GM18873 (cell line): ENCODE results near the gene TMEM131.
"Not testable (repeated sequence)": the region's sequence is repeated elsewhere in the genome, so short reads cannot be mapped to it uniquely, and the experiment has no call there.

ENCODE experiments used
- ATAC-seq: cut with Tn5 transposase; IDR thresholded peaks from one replicate; pipeline ENCODE4 v1.9.1; 2021; ENCODE audit warnings: mild to moderate bottlenecking, moderate library complexity, moderate number of reproducible peaks; ENCODE audit not compliant: unreplicated experiment, low FRiP score

TMEM131 gene

DNA sequence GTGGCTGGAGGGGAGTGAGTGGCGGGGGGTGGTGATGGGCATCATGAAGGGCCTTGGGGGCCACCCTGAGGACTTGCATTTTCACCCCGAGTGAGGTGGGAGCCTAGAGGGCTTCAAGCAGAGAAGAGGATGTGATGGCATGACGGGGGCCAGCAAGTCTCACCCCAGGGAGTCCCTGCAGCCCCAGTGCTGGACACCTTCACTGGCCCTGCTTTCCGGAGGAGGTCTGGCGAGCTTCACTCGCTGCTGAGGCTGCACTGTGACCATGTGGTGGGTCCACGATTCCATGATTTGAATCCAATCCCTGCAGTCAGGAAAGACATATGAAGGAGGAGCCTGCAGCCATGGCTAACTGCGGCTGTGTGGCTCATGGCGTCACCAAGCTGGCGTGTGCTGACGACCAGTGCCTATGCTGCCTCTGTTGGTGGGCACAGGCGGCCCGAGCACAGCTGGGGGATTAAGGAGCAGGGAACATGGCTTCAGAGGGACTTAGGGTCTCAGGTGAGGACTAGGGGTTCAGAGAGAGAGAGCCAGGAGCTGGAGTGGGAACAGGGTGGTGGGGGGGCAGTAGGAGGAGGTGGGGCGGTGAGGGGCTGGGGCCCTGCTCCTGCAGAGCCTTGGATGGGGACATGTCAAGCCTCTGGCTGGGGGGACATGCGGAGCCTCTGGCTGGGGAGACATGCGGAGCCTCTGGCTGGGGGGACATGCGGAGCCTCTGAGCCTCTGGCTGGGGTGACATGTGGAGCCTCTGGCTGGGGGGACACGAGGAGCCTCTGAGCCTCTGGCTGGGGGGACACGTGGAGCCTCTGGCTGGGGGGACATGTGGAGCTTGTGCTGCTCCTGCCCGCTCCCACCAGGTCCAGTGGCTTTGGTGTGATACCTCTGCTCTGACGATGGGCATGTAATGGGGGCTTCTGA is 278.8 kb downstream of the TMEM131 start:
- ATAC-seq = no peak

DNA sequence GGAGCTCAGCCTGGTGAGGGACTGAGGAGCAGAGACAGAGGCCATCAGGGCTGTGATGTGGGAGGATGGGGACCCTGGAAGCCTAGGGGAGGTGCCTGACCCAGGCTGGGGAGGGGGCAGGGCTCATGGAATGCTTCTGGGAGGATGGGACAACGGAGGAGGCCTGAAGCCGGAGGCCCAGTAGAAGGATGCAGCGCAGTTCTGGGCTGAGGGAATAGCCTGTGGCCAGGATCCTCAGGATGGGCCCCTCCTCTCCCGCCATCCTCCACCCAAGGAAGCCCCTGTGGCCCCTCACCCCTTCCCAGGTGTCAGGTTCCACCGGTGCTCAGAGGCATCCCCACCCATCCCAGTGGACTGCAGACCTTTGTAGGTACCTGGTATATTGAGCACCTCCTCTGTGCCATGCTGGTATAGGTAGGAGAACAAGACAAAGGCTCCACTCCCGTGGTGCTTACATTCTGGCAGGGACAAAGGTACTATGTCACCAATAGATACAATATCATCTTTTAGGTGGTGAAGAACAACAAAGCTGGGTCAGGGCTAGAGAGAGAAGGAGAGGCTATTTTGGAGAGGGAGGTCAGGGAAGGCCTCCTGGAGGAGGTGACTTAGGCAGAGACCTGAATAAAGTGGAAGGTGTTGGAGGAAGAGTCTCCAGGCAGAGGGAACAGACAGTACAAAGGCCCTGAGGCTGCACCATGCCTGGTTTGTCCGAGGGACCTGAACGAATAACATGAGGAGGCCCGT is 279.6 kb downstream of the TMEM131 start:
- no peak for ATAC-seq

DNA sequence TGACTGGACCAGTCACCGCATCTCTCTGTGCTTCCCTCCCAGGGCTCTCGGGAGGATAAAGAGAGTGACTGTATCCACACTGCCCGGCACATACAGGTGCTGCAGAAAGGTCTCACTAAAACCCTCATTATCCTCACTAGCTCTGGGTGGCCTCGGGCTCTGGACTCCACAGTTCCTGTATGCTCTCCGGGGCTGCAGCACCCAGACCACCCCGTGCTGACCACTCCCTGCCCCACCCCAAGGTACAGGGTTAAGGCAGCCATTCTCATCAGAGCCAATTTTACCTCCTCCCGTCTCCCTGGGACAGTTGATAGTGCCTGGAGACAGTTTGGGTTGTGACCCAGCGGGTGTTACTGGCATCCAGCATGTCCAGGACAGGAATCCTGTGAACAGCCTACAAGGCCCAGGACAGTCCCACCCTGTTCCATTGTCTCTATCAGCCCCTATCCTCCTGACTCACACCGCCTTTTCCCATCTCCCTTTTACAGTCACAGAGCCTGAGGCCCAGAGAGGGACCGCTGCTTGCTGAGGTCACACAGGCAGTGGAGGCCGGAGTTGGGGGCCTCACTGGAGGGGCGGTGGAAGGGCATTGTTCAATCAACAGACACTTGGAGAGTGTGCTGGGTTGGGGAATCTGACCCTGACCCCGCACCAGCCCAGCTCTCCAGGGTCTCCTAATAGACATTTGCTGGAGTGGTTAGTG is 280.6 kb downstream of the TMEM131 start:
- ATAC-seq = no peak

DNA sequence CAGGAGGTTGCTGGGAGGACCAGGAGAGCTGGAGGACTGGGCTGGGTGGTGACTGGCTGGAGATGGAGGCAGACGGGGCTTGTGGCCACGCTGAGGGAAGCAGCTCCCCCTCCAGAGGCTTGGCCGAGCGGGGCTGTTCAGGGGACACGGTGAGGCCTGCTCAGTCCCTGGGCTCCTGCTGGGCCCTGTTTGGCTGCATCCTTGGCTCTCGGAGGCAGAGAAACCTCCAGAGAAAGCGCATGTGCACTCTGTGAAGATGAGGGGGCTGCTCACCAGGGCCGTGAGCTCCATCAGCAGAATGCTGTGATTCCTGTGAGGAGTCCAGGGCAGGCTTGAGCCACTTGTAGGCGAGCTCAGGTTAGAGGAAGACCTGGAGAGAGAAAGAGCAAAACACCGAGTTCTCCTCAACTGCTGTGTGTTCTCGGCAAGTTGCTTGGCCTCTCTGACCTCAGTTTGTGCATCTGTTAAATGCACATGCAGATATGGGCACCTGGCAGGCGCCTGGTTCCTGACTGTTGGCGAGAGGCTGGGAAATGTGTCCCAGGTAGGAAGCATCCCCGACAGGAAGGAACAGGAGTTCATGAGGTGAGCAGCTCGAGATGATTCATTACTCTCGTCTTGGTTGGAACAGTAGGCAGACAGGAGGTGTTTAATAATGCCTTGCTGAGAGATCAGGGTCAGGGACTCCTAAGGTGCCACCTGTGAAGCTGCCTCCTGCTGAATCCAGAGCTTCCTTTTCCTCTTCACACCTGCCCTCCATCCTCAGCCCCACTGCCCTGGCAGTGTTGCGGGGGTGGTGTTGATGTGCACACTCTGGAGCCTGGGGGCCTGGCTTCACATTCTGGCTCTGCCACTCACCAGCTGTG is 281.4 kb downstream of the TMEM131 start:
- no peak for ATAC-seq

DNA sequence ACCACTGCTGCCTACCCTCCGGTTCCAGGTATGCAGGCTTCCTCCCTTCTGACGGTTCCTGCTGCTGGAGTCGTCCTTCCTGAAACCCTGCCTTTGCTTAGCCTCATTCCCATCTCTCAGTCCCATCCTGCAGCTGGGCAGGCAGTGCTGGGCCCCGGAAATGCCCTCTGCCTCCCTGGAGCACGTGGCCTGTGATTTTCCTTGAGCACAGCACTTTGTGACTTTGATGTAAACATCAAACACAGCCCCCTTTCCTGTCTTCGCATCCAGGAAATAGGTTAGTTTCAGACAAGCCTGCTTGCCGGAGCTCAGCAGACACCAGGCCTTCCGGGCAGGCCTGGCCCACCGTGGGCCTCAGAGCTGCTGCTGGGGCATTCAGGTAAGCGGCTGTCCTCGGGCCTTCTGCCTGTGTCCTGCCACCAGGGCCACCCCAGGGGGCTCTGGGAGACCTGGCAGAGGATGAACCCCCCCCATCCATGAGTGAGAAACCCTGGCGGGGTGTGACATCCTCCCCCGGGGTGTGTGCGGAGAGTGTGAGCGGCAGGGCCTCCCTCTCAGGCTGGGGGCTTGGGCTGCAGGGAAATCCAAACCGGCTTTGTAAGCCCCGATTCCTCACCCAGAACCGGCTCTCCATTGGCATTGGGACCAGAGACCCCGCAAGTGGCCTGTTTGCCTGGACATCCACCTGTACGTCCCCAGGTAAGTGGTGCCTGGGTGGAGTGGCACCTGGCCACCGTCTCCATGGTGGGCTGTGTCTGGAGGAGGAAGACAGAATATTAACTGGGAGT is 282.3 kb downstream of the TMEM131 start, which contains the start of gene ZAP70:
Gene ZAP70 (plus strand): TSS at position 281 of the 788 bp plus-strand sequence. CDS start 10,461 bp downstream, outside the sequence.
- no peak for ATAC-seq

DNA sequence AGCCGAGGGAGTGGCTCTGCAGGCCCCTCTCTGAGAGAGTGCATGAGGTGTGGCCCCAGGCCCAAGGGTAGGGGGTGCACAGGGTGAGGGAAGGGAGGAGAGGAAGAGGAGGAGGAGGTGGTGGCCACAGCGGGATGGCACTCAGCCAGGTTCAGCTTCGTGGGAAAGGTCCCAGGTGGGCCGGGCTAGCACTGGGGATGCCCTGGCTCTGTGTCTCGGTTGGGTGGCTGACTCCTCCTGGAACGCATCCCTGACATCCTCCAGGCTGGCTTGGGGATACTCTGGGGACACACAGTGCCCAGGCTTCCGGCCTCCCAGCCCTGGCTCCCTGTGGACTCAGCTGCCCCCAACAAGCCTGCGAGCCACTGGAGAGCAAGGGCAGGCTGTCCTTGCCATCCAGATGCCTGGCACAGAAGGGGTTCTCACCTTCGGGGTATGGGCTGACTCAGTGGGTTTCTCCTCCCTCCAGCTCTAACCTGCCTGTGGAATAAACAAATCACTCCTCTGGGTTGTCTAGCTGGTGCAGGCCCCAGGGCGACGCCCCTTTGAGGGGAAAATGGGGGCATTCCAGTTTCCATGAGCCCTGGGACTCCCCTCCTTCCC is 283.0 kb downstream of the TMEM131 start:
- ATAC-seq = no peak

DNA sequence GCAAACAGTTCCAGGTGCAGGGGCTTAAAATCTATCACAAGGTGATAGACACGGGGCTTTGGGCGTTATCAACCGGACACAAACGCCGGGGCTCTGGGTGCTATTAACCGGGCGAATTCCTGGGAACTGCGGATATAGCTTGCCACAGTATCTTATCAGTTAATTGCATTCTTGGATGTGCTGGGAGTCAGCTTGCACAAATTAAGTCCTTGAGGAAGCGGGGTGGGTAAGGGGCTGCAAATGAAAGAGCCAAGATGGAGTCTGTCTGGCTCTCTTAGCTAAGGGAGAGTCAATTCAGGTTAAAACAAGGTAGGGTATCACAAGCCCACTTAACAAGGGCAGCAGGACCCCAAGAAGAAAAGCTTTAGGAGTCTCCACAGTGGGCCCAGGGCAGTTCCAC is 283.6 kb downstream of the TMEM131 start:
- not testable (repeated sequence) for ATAC-seq

DNA sequence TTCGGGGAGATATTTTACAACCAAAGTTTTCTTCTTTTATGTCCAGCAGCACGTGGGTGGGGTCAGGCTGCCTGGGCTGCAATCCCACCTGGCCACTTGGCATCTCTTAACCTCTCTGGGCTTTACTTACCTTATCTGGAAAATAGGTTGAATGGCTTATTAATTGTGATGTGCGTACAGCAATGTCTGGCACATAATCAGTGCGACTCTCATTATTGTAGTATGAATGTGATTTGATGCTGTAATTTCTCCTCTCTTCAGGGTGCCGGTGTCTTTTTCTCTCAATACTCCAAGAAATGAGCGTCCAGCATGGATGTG is 284.4 kb downstream of the TMEM131 start:
- no peak for ATAC-seq

DNA sequence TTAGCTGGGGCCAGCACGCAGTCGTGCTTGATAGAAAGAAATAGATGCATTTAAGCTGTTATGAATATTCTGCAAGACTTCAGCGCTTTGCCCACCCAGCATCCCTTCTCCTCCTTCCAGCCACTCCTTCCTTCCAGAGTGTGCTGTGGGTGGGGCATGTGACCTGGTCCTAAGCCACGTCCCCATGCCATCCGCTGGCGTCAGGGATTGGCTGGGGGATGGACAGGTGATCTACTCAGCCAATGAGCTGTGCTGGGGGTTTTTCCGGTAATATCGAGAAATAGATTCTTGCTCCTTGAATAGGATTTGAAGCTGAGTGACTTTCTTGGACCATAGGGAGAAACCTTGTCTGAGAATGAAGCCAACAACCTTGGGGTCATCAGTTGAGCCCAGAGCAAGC is 287.1 kb downstream of the TMEM131 start:
- ATAC-seq = no peak

DNA sequence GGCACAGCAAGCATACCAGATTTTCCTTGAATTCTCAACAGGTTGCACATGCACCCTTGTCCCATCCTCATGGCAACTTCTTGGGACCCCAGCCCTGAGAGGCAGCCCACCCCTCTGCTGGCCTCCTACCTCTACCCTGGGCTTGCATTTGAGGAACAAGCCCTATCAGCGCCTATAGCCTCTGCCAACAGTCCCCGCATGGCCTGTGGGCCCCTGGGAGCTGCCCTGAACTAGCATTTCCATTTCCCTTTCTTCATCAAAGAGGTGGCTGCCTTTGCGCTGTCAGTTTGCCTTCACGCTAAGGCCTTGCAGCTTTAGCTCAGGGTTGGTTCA is 287.7 kb downstream of the TMEM131 start:
- ATAC-seq = no peak

DNA sequence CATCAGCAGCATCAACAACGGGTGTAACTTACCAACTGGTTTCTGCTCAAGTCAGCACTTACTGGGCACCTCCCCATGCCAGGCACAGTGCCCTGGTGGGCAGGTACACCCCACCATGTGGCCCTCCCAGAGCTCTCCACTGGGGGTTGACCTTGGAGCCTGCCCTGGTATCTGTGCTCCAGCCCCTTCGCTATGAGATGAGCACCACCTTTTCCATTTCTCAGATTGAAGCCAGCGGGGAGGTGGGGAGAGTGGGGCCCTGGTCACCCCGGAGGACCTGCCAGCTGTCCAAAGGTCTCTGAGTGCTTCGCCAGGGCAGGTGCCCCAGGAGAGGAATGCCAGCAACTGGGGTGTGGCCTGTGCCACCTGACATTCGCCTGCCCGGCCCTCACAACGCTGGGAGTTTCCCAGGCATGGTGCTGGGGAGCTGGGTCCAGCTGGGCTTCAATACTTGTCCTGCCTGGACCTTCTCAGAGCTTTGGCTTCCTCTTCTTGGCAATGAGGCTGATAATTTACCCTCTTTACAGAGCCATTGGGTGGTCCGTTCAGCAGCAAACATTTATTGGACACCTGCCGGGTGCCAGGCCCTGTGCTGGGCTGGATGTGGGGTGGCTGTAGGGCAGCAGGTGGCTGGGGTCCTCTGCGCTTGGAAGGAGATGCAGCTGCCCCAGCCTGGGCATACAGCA is 288.2 kb downstream of the TMEM131 start:
- ATAC-seq = no peak

DNA sequence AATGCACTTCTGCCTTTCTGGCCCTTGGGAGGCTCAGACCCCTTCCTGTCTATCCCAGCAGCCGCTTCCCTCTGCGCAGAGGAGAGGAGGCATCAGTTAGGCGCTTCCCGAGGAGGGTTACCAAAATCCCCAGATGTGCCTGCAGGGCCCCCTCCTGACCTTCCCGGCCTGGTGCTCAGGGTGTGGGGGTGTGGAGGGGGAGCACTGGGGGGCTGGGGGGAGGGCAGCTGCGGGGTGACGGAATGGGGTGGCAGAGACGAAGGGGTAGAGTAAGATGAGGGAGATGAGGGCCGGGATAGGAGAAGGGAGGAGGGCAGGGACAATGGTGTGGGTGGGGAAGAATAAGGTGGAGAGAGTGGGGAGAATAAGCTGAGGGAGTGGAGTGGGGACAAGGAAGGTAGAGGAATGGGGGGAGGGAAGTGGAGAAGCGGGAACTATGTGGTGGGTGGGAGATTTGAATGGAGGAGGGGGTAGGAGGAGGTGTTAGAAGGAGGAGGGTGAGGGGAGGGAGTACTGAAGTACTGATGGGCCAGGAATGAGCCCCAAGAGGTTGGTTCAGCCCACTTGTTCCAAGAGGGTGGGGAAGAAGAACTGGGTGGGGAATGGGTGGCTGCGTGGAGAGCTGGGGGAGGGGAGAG is 288.9 kb downstream of the TMEM131 start:
- no peak for ATAC-seq
